HG03025 (cell line): ENCODE data around the gene GULP1.
"Not testable (repeated sequence)": the region's sequence is repeated elsewhere in the genome, so short reads cannot be mapped to it uniquely, and the experiment has no call there.

Source experiments
- ATAC-seq: cut with Tn5 transposase; IDR thresholded peaks from one replicate; pipeline ENCODE4 v1.9.1; 2021; ENCODE audit warnings: mild to moderate bottlenecking, moderate library complexity; ENCODE audit not compliant: unreplicated experiment, low FRiP score

The GULP1 gene

GRCh38 chr2:188582211-188582610 is 290.5 kb downstream of the GULP1 start:
- no peak for ATAC-seq

DNA sequence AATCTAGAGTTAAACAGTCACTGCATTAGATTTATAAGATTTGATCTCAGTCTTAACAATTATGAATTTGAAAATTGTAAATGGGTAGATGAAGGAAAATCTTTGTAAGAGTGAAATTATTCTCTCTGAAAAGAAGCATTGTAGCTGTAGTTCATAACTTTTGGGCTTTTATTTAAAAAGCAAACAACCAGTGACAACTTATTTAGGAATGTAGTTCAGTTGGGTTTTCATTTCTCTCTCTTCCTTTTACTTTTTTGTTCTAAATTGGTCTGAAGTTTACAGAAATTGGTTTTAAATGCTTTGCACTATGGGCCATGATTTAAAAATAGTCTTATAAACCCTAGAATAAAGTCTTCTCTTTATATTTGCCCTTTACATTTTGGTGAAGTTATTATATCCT is 296.6 kb downstream of the GULP1 start:
- no peak for ATAC-seq

DNA sequence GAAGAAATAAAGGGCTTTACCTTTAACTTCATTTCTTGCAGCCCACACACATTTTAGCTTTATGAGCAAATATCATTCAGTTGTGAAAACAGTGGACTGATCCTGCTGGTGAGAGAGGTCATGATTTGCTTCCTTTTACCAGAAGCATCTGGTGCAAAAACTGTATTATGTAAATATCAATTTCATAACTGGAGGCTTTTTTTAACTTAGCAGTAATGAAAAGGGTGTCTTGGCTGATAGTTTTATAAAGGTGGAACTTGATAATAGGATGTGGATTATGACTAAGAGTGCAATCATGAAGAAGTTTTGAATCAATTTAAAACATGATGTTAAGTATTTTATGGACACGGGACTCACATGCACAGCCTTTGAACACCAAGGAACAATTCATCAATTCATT is 304.4 kb downstream of the GULP1 start:
- no peak for ATAC-seq

DNA sequence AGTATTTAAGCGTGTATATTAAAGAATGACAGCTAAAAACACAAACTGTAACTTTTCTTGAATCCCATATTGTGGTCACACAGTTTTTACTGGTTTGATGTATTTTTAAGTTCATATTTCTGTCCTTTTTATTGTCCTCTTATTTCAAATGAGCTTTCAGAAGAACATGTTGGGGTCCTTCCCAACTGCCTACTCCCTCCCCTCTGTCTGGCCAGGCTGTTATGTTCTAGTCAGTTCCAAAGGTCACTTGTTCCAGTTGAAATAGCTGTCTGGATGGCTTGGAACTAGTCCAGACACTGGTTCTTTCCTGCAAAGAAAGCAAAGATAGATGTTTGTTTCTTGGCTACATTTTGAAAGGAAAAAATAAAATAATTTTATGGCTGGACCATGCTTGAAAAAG is 306.9 kb downstream of the GULP1 start:
- no peak for ATAC-seq

DNA sequence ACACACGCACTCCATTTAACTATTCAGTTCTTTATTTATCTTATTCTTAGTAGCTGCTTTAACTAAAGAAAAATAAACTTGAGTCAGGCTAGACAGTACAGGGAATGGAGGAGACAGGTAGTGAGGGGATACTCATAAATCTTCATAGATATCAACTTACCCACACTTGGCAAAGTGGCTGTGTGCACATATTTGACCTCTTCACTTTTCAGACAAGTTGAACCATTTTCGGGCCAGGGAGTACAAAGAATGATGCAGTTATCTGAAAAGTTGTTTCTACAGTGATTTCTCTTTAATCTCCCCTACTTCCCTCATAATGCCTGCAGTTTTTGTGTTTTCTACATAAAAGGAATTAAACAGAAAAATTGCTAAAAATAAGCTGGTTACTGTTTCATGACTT is 307.5 kb downstream of the GULP1 start:
- ATAC-seq: no peak

DNA sequence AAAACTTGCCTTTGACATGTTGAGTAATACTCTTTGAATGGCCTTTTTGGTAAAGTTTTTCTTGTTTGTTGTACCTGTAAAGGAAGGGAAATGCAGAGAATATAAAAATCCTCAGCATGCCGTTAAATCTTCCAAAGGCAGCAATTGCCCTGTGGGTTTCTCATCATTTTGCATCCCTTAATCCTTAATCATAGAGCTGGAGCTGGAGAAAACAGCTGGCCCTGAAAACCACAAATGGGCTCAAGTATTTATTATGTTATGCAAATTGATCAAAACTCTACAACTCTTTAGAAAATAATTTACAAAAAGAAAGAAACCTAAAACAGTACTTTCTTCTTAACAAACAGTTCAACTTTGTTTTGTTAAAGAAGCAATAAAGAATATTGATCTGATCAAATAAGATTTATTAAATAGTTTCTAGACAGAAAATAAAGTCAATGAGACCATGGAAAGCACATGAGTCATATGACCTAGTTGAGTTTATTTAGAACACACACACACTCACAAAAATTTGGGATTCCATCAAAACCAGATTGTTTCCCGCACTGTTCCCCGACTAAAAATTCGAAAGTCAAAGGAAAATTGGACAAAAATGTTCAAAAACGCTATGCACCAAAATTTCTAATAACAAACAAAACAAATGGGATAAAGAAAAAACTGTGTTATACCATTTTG is 309.0 kb downstream of the GULP1 start:
- ATAC-seq: no peak

GRCh38 chr2:188601391-188601790 is 309.7 kb downstream of the GULP1 start:
- ATAC-seq: no peak

GRCh38 chr2:188601927-188602326 is 310.3 kb downstream of the GULP1 start:
- ATAC-seq: no peak

- no peak for ATAC-seq
Observed at GRCh38 chr2:188604579-188604978, 312.9 kb downstream of the GULP1 start.

DNA sequence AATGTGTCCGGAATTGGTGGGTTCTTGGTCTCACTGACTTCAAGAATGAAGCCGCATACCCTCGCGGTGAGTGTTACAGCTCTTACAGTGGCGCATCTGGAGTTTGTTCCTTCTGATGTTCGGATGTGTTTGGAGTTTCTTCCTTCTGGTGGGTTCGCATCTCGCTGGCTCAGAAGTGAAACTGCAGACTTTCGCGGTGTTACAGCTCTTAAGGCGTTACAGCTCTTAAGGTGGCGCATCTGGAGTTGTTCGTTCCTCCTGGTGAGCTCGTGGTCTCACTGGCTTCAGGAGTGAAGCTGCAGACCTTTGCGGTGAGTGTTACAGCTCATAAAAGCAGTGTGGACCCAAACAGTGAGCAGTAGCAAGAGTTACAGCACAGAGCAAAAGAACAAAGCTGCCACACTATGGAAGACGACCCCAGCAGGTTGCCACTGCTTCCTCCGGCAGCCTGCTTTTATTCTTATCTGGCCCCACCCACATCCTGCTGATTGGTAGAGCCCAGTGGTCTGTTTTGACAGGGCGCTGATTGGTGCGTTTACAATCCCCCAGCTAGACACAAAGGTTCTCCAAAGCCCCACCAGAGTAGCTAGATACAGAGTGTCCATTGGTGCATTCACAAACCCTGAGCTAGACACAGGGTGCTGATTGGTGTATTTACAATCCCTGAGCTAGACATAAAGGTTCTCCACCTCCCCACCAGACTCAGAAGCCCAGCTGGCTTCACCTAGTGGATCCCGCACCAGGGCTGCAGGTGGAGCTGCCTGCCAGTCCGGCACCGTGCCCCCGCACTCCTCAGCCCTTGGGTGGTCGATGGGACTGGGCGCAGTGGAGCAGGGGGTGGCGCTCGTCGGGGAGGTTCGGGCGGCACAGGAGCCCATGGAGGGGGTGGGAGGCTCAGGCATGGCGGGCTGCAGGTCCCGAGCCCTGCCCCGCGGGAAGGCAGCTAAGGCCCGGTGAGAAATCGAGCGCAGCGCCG is 314.2 kb downstream of the GULP1 start:
- ATAC-seq: not testable (repeated sequence)

GRCh38 chr2:188606596-188606995 is 314.9 kb downstream of the GULP1 start:
- not testable (repeated sequence) for ATAC-seq

DNA sequence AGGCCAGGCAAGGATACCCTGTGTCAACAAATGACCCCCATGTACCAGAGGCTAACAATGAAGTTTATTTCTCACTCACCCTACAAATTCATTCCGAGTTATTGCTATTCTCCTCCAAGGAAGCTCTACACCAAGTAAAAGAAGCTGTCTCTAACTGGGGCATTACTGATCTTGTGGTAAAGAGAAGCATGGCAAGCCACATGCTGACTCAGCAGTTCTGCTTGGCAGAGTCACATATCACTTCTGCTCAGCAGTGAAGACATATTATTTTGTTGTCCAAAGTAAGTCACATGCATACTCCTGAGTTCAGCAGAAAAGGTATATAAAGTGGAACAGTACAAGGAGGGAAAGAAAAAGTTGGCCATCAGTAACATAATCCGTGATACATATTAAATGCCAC is 315.8 kb downstream of the GULP1 start:
- ATAC-seq: no peak

DNA sequence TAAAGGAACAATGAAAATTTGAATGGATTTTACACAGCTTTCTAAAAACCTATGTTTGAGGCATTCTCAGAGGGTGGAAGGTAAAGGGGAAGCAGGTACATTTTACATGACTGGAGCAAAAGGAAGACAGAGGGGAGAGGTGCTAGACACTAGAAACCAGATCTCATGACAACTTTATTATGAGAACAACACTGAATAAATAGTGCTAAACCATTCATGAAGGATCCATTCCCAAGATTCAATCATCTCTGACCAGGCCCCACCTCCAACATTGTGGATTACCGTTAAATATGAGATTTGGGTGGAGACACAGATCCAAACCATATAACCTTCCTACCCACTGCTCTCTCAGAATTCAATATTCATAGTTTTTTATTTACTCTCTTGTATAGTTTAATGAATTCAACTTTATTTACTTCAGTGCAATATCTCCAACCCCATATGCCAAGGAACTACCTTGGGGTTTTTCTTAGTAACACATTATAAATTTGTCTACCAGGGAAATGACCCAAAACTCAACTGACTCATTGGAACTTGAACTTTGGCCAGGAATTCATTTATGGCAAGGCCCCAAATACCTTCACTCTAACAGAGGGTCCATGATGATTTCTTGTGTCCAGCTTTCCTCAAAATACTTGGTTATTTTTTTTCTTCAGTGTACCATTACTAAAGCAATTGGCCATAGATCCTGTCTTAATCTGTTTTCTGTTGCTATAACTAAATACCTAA is 317.8 kb downstream of the GULP1 start:
- ATAC-seq: no peak

- no peak for ATAC-seq
Observed at GRCh38 chr2:188610050-188610444, 318.4 kb downstream of the GULP1 start.

DNA sequence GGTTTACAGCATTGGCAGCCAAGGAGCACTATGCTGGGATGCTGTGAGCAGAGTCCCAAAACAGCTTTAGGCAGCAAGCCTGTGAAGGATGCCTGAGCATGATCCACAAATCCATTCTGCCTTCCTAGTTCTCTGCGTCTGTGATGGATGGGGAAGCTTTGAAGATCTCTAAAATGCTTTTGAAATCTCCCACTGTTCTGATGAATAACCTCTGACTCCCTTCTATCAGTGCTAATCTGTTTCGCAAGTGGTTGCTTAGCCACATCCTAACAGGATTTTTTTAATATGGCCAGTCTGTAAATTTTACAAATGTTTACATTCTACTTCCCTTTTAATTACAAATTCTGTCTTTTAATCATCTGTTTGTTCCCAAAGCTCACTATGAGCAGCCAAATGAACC is 319.2 kb downstream of the GULP1 start:
- no peak for ATAC-seq

DNA sequence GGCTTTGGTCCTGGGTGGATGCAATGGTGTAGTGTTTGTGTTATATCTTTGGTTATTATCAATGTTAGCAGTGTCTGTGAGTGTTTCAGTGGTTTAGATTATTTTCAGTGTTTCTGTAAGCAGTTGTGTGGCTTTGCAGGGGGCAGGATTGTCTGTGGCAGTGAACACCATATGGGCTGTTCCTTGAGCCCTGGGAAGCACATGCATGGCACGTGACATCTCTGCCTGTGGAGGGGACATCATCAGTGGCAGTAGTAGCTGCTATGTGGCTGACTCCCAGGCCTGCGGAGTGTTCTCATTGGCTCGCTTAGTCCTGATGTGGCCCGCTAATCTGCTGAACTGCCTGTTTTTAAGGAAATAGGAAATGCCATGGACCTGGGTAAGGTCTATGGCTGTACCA is 327.5 kb downstream of the GULP1 start:
- ATAC-seq: no peak

- no peak for ATAC-seq
Observed at GRCh38 chr2:188620916-188621315, 329.2 kb downstream of the GULP1 start.

DNA sequence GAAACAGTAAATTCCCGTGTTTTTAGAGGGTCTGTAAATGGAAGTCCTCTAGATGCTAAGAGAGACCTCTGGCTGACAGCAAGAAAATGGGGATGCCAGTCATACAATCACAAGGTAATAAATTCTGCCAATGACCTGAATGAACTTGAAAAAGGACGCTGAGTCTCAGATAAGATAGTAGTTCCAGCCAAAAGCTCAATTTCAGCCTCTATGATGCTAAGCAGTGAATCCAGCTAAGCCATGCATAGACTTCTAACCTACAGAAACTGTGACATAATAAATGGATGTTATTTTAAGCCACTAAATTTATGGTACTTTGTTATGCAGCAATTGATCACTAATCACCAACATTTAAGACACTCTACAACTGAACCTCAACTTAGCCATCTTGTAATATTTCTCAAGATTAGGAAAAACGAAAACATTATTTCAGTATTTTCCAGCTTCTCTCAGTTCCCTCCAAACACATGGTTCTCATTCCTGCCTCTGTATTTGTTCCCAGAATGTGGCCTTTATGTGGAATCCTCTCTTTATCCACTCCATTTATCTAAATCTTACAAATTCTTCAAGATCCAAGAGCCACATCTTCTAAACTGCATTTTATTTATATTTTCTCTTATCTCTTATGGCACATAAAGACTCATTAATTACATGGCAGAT is 331.1 kb downstream of the GULP1 start:
- no peak for ATAC-seq

GRCh38 chr2:188623995-188624643 is 332.4 kb downstream of the GULP1 start:
- no peak for ATAC-seq

GRCh38 chr2:188627471-188627870 is 335.8 kb downstream of the GULP1 start:
- ATAC-seq: no peak
